GM12874 (cell line): ENCODE results near the gene LOXL1.

Experiments used
- TF ChIP-seq, protein P1 (sequence below): IDR thresholded peaks from 2 replicates; pipeline ENCODE4 v1.5.1; 2011; ENCODE audit warnings: low read depth, mild to moderate bottlenecking, control low read depth, low read length, moderate library complexity; ENCODE audit not compliant: insufficient read depth

LOXL1 gene

GRCh38 chr15:73919706-73920105 lies 6.6 kb upstream of the LOXL1 start:
- TF ChIP-seq, protein P1, sequence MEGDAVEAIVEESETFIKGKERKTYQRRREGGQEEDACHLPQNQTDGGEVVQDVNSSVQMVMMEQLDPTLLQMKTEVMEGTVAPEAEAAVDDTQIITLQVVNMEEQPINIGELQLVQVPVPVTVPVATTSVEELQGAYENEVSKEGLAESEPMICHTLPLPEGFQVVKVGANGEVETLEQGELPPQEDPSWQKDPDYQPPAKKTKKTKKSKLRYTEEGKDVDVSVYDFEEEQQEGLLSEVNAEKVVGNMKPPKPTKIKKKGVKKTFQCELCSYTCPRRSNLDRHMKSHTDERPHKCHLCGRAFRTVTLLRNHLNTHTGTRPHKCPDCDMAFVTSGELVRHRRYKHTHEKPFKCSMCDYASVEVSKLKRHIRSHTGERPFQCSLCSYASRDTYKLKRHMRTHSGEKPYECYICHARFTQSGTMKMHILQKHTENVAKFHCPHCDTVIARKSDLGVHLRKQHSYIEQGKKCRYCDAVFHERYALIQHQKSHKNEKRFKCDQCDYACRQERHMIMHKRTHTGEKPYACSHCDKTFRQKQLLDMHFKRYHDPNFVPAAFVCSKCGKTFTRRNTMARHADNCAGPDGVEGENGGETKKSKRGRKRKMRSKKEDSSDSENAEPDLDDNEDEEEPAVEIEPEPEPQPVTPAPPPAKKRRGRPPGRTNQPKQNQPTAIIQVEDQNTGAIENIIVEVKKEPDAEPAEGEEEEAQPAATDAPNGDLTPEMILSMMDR: no peak

- TF ChIP-seq, protein P1: no peak
Measured at GRCh38 chr15:73921254-73921925, 4.9 kb upstream of the LOXL1 start.

GRCh38 chr15:73922186-73923151 lies 3.8 kb upstream of the LOXL1 start:
- TF ChIP-seq, protein P1: no peak

- TF ChIP-seq, protein P1: no peak
Measured at GRCh38 chr15:73923156-73923487, 3.1 kb upstream of the LOXL1 start.

DNA sequence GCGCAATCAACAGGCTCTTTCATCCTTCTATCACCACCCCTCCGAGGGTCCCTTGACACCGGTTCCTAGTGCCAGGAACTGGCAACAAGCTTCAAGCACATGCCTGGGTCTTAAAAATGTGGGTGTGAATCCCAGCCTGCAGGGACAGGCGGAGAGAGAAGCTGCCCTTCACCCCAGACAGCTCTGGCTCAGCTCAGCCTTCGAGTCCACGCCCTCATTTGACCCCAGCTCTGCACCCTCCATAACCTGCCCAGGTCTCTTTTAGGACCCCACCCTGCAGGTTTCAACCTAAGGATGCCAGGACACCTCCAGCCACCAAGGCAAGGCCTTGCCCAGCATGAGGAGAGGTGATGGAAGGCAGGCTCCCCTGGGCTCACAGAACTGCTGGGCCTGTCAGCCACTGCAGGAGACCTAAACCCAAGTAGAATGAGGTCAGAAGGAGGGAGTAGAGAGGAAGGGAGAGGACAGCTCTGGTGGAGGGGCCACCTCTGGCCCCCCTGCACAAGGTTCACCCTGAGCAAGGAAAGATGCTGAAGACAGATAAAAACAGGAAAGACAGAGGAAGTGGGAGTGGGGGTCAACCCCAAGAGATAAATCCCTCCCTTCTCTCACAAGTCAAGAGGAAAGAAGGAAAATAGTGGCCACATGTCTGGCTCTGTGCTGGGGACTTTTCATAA lies 2.6 kb upstream of the LOXL1 start:
- TF ChIP-seq, protein P1: no peak

- TF ChIP-seq, protein P1: no peak
Measured at GRCh38 chr15:73924171-73924921, 1.9 kb upstream of the LOXL1 start.
